SJCRH30 (cell line): ENCODE results near the gene SH2D3C. TPM values are rescaled to one million over a fixed set of nuclear protein-coding genes. Genes with fewer than 3 reads are reported as not detected.
"Not testable (repeated sequence)": the region's sequence is repeated elsewhere in the genome, so short reads cannot be mapped to it uniquely, and the experiment has no call there.

Source experiments
- DNase-seq, 2 experiments: peaks; one replicate each; pipeline ENCODE4 v3.0.0-alpha.2; 2015 to 2020
- H3K27ac ChIP-seq: fragments of 250-450 bp; sonication (Bioruptor Pico); 2 replicates; pipeline ENCODE4 v1.5.1; 2020; ENCODE audit warnings: mild to moderate bottlenecking, moderate library complexity
- H3K27me3 ChIP-seq: fragments of 250-450 bp; sonication (Bioruptor Pico); 2 replicates; pipeline ENCODE4 v1.5.1; 2020; ENCODE audit warnings: mild to moderate bottlenecking, moderate library complexity
- H3K36me3 ChIP-seq: fragments of 250-450 bp; sonication (Bioruptor Pico); 2 replicates; pipeline ENCODE4 v1.5.1; 2020; ENCODE audit warnings: mild to moderate bottlenecking, moderate library complexity
- H3K4me1 ChIP-seq: fragments of 250-450 bp; sonication (Bioruptor Pico); 2 replicates; pipeline ENCODE4 v1.5.1; 2020; ENCODE audit warnings: mild to moderate bottlenecking, moderate library complexity
- H3K4me3 ChIP-seq: fragments of 250-450 bp; sonication (Bioruptor Pico); 2 replicates; pipeline ENCODE4 v1.5.1; 2020; ENCODE audit warnings: mild to moderate bottlenecking, moderate library complexity
- H3K9me3 ChIP-seq: fragments of 250-450 bp; sonication (Bioruptor Pico); replicated peaks from 2 replicates; pipeline ENCODE4 v1.5.1; 2020; ENCODE audit warnings: mild to moderate bottlenecking, moderate library complexity
- total RNA-seq: library from RNA; depleted of rRNA; stranded (reverse); fragments of >200 nt; shearing (Covaris generic); gene quantifications from 2 replicates; pipeline ENCODE4 v1.2.3, GENCODE V29; 2014

SH2D3C gene
- total RNA-seq, 1 experiment from 2014 or later, result 0.99 TPM

GRCh38 chr9:127769929-127770582, 8.4 kb downstream of the SH2D3C start:
- Histone ChIP-seq H3K9me3 (no peaks in the 10 kb centered on the region), H3K4me1 (peaks cover 23% of the 10 kb centered on the region), H3K27me3 (no peaks in the 10 kb centered on the region), H3K27ac (no peak overlapping the region), H3K36me3 (no peaks in the 10 kb centered on the region), H3K4me3 (no peak overlapping the region)
- no peak for DNase-seq

GRCh38 chr9:127769101-127769500, 9.4 kb downstream of the SH2D3C start:
- Histone ChIP-seq H3K4me1 (peaks cover 23% of the 10 kb centered on the region), H3K27ac (no peak overlapping the region), H3K27me3 (no peaks in the 10 kb centered on the region), H3K36me3 (no peaks in the 10 kb centered on the region), H3K4me3 (no peak overlapping the region), H3K9me3 (no peaks in the 10 kb centered on the region)
- no peak for DNase-seq

GRCh38 chr9:127768698-127769097, 9.8 kb downstream of the SH2D3C start:
- peaks cover 23% of the 10 kb centered on the region for H3K4me1 ChIP-seq
- DNase-seq, result no peak
- H3K4me3 ChIP-seq, result no peak overlapping the region
- no peaks in the 10 kb centered on the region for H3K9me3 ChIP-seq
- H3K27ac ChIP-seq, result peak overlapping the region; percentile 31; the same call in 1 of the 2 replicates
- H3K36me3 ChIP-seq, result no peaks in the 10 kb centered on the region
- no peaks in the 10 kb centered on the region for H3K27me3 ChIP-seq

GRCh38 chr9:127767909-127768331, 10.5 kb downstream of the SH2D3C start:
- H3K9me3 ChIP-seq, result no peaks in the 10 kb centered on the region
- peaks cover 23% of the 10 kb centered on the region for H3K4me1 ChIP-seq
- no peak overlapping the region for H3K4me3 ChIP-seq
- H3K27ac ChIP-seq, result peak overlapping the region; percentile 31
- H3K27me3 ChIP-seq, result peaks cover 3% of the 10 kb centered on the region; the same call in 1 of the 2 replicates
- DNase-seq, result peak; percentile 56 to 72
- H3K36me3 ChIP-seq, result no peaks in the 10 kb centered on the region

- peak overlapping the region; percentile 31; the same call in 1 of the 2 replicates for H3K27ac ChIP-seq
- peaks cover 3% of the 10 kb centered on the region; the same call in 1 of the 2 replicates for H3K27me3 ChIP-seq
- no peaks in the 10 kb centered on the region for H3K9me3 ChIP-seq
- no peaks in the 10 kb centered on the region for H3K36me3 ChIP-seq
- DNase-seq, result no peak
- peaks cover 23% of the 10 kb centered on the region for H3K4me1 ChIP-seq
- no peak overlapping the region for H3K4me3 ChIP-seq
These were observed 11.1 kb downstream of the SH2D3C start for GRCh38 chr9:127767410-127767809.

GRCh38 chr9:127765418-127765817, 13.0 kb downstream of the SH2D3C start:
- Histone ChIP-seq H3K27me3 (peaks cover 3% of the 10 kb centered on the region; the same call in 1 of the 2 replicates), H3K9me3 (no peaks in the 10 kb centered on the region), H3K36me3 (no peaks in the 10 kb centered on the region), H3K27ac (no peak overlapping the region), H3K4me3 (no peak overlapping the region), H3K4me1 (peaks cover 19% of the 10 kb centered on the region)
- DNase-seq, result no peak

GRCh38 chr9:127763918-127764384, 14.5 kb downstream of the SH2D3C start:
- no peak overlapping the region for H3K4me3 ChIP-seq
- no peaks in the 10 kb centered on the region for H3K9me3 ChIP-seq
- no peaks in the 10 kb centered on the region for H3K36me3 ChIP-seq
- no peak overlapping the region for H3K27ac ChIP-seq
- peak in 1 of 2 experiments; percentile 68 for DNase-seq
- peaks cover 16% of the 10 kb centered on the region for H3K4me1 ChIP-seq
- H3K27me3 ChIP-seq, result peaks cover 3% of the 10 kb centered on the region; the same call in 1 of the 2 replicates

GRCh38 chr9:127762111-127762676, 16.3 kb downstream of the SH2D3C start:
- no peak overlapping the region for H3K4me3 ChIP-seq
- no peak overlapping the region for H3K27ac ChIP-seq
- H3K9me3 ChIP-seq, result no peaks in the 10 kb centered on the region
- H3K4me1 ChIP-seq, result peaks cover 3% of the 10 kb centered on the region
- no peaks in the 10 kb centered on the region for H3K36me3 ChIP-seq
- DNase-seq, result no peak
- H3K27me3 ChIP-seq, result peaks cover 3% of the 10 kb centered on the region; the same call in 1 of the 2 replicates

GRCh38 chr9:127761491-127761956, 16.9 kb downstream of the SH2D3C start:
- Histone ChIP-seq H3K36me3 (no peaks in the 10 kb centered on the region), H3K9me3 (no peaks in the 10 kb centered on the region), H3K27me3 (peaks cover 3% of the 10 kb centered on the region; the same call in 1 of the 2 replicates), H3K27ac (no peak overlapping the region), H3K4me1 (no peaks in the 10 kb centered on the region), H3K4me3 (no peak overlapping the region)
- DNase-seq, result no peak

- Histone ChIP-seq H3K36me3 (no peaks in the 10 kb centered on the region), H3K4me3 (no peak overlapping the region), H3K27ac (no peak overlapping the region), H3K4me1 (no peaks in the 10 kb centered on the region), H3K27me3 (peaks cover 3% of the 10 kb centered on the region; the same call in 1 of the 2 replicates), H3K9me3 (no peaks in the 10 kb centered on the region)
- no peak for DNase-seq
These were observed 17.4 kb downstream of the SH2D3C start for GRCh38 chr9:127761061-127761460.

- Histone ChIP-seq H3K36me3 (no peaks in the 10 kb centered on the region), H3K27me3 (peaks cover 17% of the 10 kb centered on the region)
- no peak for DNase-seq
These were observed 19.6 kb downstream of the SH2D3C start for GRCh38 chr9:127758843-127759242.

GRCh38 chr9:127756776-127757175, 21.7 kb downstream of the SH2D3C start:
- not testable (repeated sequence) for H3K27ac ChIP-seq, H3K36me3 ChIP-seq, H3K4me1 ChIP-seq, DNase-seq, H3K9me3 ChIP-seq, H3K4me3 ChIP-seq
- peaks cover 18% of the 10 kb centered on the region for H3K27me3 ChIP-seq

More at GRCh38 chr9:127758843-127759242, 19.6 kb downstream of the SH2D3C start:
- no peak overlapping the region for H3K4me3 ChIP-seq
- H3K27ac ChIP-seq, result no peak overlapping the region
- no peaks in the 10 kb centered on the region for H3K9me3 ChIP-seq
- no peaks in the 10 kb centered on the region for H3K4me1 ChIP-seq

- Histone ChIP-seq H3K27me3 (peaks cover 18% of the 10 kb centered on the region), H3K27ac (no peak overlapping the region)
- no peak for DNase-seq
These were observed 22.2 kb downstream of the SH2D3C start for GRCh38 chr9:127756233-127756632.

GRCh38 chr9:127755061-127756060, 23.1 kb downstream of the SH2D3C start:
- Histone ChIP-seq H3K36me3 (no peaks in the 10 kb centered on the region), H3K4me3 (no peak overlapping the region), H3K27me3 (peaks cover 18% of the 10 kb centered on the region), H3K4me1 (no peaks in the 10 kb centered on the region), H3K27ac (no peak overlapping the region), H3K9me3 (no peaks in the 10 kb centered on the region)
- no peak for DNase-seq

More at GRCh38 chr9:127756233-127756632, 22.2 kb downstream of the SH2D3C start:
- no peaks in the 10 kb centered on the region for H3K4me1 ChIP-seq
- H3K36me3 ChIP-seq, result no peaks in the 10 kb centered on the region
- H3K4me3 ChIP-seq, result no peak overlapping the region
- no peaks in the 10 kb centered on the region for H3K9me3 ChIP-seq
